Smooth muscle cell (in vitro differentiated cells): ENCODE results near the gene PPP2R5C. TPM values are rescaled to one million over a fixed set of nuclear protein-coding genes. Genes with fewer than 3 reads are reported as not detected.
A peak's percentile ranks its signal among the peaks of the same experiment; 100 is the strongest.

ENCODE experiments used
- DNase-seq: peaks from one replicate; lab custom pipeline; 2025; ENCODE audit not compliant: unreplicated experiment; lab: John Stamatoyannopoulos, UW
- H2AFZ ChIP-seq: fragments of 200-600 bp; sonication (generic); 2 replicates; pipeline ENCODE4 v1.6.0; 2016; ENCODE audit warnings: antibody characterized with exemption, low read depth, mild to moderate bottlenecking
- H3F3A ChIP-seq: fragments of 200-600 bp; sonication (generic); 2 replicates; pipeline ENCODE4 v1.6.0; 2017; ENCODE audit warnings: antibody characterized with exemption, low read depth
- H3K27ac ChIP-seq: fragments of 200-600 bp; sonication (generic); 2 replicates; pipeline ENCODE4 v1.5.1; 2016; ENCODE audit warnings: low read depth, mild to moderate bottlenecking
- H3K27me3 ChIP-seq: fragments of 200-600 bp; sonication (generic); 2 replicates; pipeline ENCODE4 v1.6.1; 2016; ENCODE audit warnings: low read depth, mild to moderate bottlenecking
- H3K36me3 ChIP-seq: fragments of 200-600 bp; sonication (generic); 2 replicates; pipeline ENCODE4 v1.5.1; 2016; ENCODE audit warnings: low read depth
- H3K4me1 ChIP-seq: fragments of 200-600 bp; sonication (generic); 2 replicates; pipeline ENCODE4 v1.5.1; 2016; ENCODE audit warnings: low read depth
- H3K4me2 ChIP-seq: fragments of 200-600 bp; sonication (generic); 2 replicates; pipeline ENCODE4 v1.6.0; 2016; ENCODE audit warnings: mild to moderate bottlenecking
- H3K4me3 ChIP-seq: fragments of 200-600 bp; sonication (generic); 2 replicates; pipeline ENCODE4 v1.5.1; 2016; ENCODE audit warnings: mild to moderate bottlenecking
- H3K79me2 ChIP-seq: fragments of 200-600 bp; sonication (generic); 2 replicates; pipeline ENCODE4 v1.6.0; 2016; ENCODE audit warnings: low read depth, mild to moderate bottlenecking
- H3K9ac ChIP-seq: fragments of 200-600 bp; sonication (generic); 2 replicates; pipeline ENCODE4 v1.6.0; 2016; ENCODE audit warnings: low read depth
- H3K9me3 ChIP-seq: fragments of 200-600 bp; sonication (generic); replicated peaks from 2 replicates; pipeline ENCODE4 v1.5.1; 2016; ENCODE audit warnings: low read depth
- H4K20me1 ChIP-seq: fragments of 200-600 bp; sonication (generic); 2 replicates; pipeline ENCODE4 v1.6.0; 2016; ENCODE audit warnings: low read depth
- WGBS: methylation state at CpG from one replicate; pipeline ENCODE4 v1.1.7; 2016; ENCODE audit warnings: low lambda C conversion rate; 5-methylcytosine and 5-hydroxymethylcytosine counted together
- polyA plus RNA-seq: library from polyadenylated mRNA; unstranded; fragments of >200 nt; fragmentation: Nextera tagmentation; extraction: Ambion mirVana; gene quantifications from 2 replicates; pipeline ENCODE4 v1.2.1, GENCODE V29; 2016
- total RNA-seq: library from RNA; depleted of rRNA; stranded (reverse); fragments of >200 nt; gene quantifications from 2 replicates; pipeline ENCODE4 v1.2.3, GENCODE V29; 2014
- TF ChIP-seq, protein P1 (sequence below): fragments of 200-600 bp; sonication (generic); IDR thresholded peaks from 2 replicates; pipeline ENCODE4 v1.5.1; 2017; ENCODE audit warnings: borderline replicate concordance, mild to moderate bottlenecking, antibody characterized with exemption; ENCODE audit not compliant: insufficient read depth, poor library complexity, severe bottlenecking

Gene PPP2R5C
- total and polyA plus RNA-seq, 2 experiments from 2014 or later: 63.6 to 92.7 TPM

DNA sequence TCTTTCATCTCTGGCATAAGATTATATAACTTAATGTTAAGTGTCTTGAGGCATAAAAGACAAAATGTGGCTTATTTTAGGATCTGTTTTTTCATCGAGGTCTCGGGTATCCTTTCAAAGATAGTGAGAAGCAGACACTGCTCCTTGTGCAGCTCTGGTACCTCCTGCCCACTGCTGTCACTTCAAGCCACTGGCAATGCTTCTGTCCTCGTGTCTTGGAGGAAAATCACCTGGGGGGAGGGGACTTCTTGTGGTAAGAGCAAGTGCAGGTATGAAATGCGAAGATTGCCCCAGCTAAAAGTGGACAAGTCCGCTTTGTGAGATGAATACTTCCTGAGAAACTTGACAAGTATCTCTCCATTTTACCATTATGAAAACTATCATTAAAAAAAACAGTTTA, 165.1 kb downstream of the PPP2R5C start:
- TF ChIP-seq, protein P1, sequence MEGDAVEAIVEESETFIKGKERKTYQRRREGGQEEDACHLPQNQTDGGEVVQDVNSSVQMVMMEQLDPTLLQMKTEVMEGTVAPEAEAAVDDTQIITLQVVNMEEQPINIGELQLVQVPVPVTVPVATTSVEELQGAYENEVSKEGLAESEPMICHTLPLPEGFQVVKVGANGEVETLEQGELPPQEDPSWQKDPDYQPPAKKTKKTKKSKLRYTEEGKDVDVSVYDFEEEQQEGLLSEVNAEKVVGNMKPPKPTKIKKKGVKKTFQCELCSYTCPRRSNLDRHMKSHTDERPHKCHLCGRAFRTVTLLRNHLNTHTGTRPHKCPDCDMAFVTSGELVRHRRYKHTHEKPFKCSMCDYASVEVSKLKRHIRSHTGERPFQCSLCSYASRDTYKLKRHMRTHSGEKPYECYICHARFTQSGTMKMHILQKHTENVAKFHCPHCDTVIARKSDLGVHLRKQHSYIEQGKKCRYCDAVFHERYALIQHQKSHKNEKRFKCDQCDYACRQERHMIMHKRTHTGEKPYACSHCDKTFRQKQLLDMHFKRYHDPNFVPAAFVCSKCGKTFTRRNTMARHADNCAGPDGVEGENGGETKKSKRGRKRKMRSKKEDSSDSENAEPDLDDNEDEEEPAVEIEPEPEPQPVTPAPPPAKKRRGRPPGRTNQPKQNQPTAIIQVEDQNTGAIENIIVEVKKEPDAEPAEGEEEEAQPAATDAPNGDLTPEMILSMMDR: no peak
- Histone ChIP-seq H3K4me2 (no peak overlapping the region), H4K20me1 (peaks cover 8% of the 10 kb centered on the region), H3K27ac (no peak overlapping the region), H3K9ac (no peak overlapping the region), H3K9me3 (no peaks in the 10 kb centered on the region), H3K36me3 (no peaks in the 10 kb centered on the region), H3K79me2 (no peaks in the 10 kb centered on the region), H3K4me3 (no peak overlapping the region), H3K27me3 (no peaks in the 10 kb centered on the region), H2AFZ (no peak overlapping the region), H3K4me1 (no peaks in the 10 kb centered on the region), H3F3A (peaks cover 7% of the 10 kb centered on the region)
- 87% methylated on average over 5 of the region's 5 CpGs for WGBS
- no peak for DNase-seq

DNA sequence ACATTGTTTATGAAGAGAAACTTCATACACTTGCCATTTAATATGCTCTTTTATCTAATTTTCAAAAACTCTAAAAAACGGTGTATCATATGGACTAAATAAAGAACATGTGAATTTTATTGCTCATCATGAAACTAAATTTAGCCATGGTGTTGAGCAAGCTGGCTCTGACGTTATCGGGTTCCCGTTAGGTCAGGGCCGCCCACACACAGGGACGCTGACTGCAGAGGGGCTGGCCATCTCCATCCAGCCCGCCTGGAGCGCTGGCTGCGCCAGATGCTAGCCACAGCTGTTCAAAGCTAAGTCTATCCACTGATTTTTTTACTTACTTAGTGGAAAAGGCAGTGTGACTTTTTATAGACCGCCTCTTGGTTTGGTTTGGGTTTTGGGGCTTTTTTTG, 166.3 kb downstream of the PPP2R5C start:
- Histone ChIP-seq H3K9me3 (no peaks in the 10 kb centered on the region), H3K36me3 (no peaks in the 10 kb centered on the region), H3K79me2 (no peaks in the 10 kb centered on the region), H3K4me2 (peak overlapping the region; percentile 39), H3K4me1 (no peaks in the 10 kb centered on the region), H4K20me1 (peaks cover 8% of the 10 kb centered on the region), H3K27ac (peak overlapping the region; percentile 76), H3F3A (peaks cover 7% of the 10 kb centered on the region), H3K9ac (no peak overlapping the region), H2AFZ (no peak overlapping the region), H3K27me3 (no peaks in the 10 kb centered on the region), H3K4me3 (no peak overlapping the region)
- WGBS: 39% methylated on average over 10 of the region's 10 CpGs
- TF ChIP-seq, protein P1: no peak
- peak; percentile 37 for DNase-seq

DNA sequence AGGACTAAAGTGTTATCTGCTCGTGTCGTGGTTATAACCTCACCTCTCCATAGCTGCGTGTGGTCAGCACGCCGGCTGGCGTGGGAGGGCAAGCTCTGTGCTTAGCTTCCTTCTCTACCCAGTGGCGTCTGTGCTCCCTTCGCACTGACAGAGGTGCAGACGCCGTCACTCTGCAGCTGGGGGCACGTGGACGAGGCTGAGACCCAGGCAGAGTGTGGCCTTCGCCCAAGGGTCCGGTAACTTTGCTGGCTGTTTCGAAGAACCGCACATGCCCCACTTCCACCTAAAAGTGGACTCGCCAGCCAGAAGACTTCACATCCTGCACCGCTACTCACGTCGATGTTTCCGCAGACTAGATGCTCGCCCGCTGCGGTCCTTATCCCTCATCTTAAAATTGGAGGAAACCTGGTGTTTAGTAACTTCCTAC, 166.9 kb downstream of the PPP2R5C start:
- no peaks in the 10 kb centered on the region for H3K79me2 ChIP-seq
- DNase-seq: no peak
- H3K4me3 ChIP-seq: no peak overlapping the region
- TF ChIP-seq, protein P1: no peak
- H2AFZ ChIP-seq: no peak overlapping the region
- peak overlapping the region; percentile 39 for H3K4me2 ChIP-seq
- H3K27ac ChIP-seq: peak overlapping the region; percentile 64
- no peak overlapping the region for H3K9ac ChIP-seq
- H3K9me3 ChIP-seq: no peaks in the 10 kb centered on the region
- no peaks in the 10 kb centered on the region for H3K36me3 ChIP-seq
- peaks cover 8% of the 10 kb centered on the region for H4K20me1 ChIP-seq
- WGBS: 89% methylated on average over 24 of the region's 24 CpGs
- H3F3A ChIP-seq: peaks cover 7% of the 10 kb centered on the region
- no peaks in the 10 kb centered on the region for H3K27me3 ChIP-seq
- no peaks in the 10 kb centered on the region for H3K4me1 ChIP-seq

DNA sequence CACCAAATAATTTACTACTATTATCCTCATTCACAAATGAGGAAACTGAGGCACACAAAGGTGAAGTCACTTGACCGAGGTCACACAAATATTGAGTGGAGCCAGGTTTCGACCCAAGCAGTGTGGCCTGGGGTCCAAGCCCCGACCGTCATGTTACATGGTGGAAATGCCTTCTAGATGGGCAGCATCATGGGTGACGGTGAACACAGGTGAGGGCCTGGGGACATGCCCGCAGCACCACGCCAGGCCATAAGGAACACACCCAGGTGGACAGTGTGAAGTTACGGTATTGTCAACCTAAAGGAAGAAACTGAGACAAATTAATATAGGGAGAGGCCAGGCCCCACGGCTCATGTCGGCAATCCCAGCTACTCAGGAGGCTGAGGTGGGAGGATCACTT, 167.6 kb downstream of the PPP2R5C start:
- no peaks in the 10 kb centered on the region for H3K79me2 ChIP-seq
- peaks cover 7% of the 10 kb centered on the region for H3F3A ChIP-seq
- H3K27ac ChIP-seq: no peak overlapping the region
- H3K27me3 ChIP-seq: no peaks in the 10 kb centered on the region
- DNase-seq: no peak
- H3K9me3 ChIP-seq: no peaks in the 10 kb centered on the region
- no peaks in the 10 kb centered on the region for H3K36me3 ChIP-seq
- H3K4me1 ChIP-seq: no peaks in the 10 kb centered on the region
- no peak overlapping the region for H2AFZ ChIP-seq
- H3K4me3 ChIP-seq: no peak overlapping the region
- 93% methylated on average over 10 of the region's 10 CpGs for WGBS
- H3K9ac ChIP-seq: no peak overlapping the region
- TF ChIP-seq, protein P1: no peak
- peaks cover 8% of the 10 kb centered on the region for H4K20me1 ChIP-seq
- no peak overlapping the region for H3K4me2 ChIP-seq
